SK-N-SH (cell line): ENCODE results near the gene CDH2. TPM values are rescaled to one million over a fixed set of nuclear protein-coding genes. Genes with fewer than 3 reads are reported as not detected.
A peak's percentile ranks its signal among the peaks of the same experiment; 100 is the strongest.

Experiments used
- CTCF ChIA-PET: fragments of 300-600, 350-600 bp; formaldehyde crosslinking; extraction: SDS; loops from one replicate; lab custom pipeline; 2021; lab: Yijun Ruan, JAX
- POLR2A ChIA-PET: fragments of 350-600 bp; sonication (Branson Sonifier 250); formaldehyde crosslinking; extraction: SDS; loops from one replicate; lab custom pipeline; 2020; ENCODE audit warnings: antibody characterized with exemption, inconsistent platforms; lab: Yijun Ruan, JAX
- DNase-seq: peaks from one replicate; pipeline ENCODE4 v3.0.0; 2012
- H2AFZ ChIP-seq: fragments of 200-600 bp; sonication (generic); 2 replicates; pipeline ENCODE4 v1.8.1; 2016; ENCODE audit warnings: antibody characterized with exemption, mild to moderate bottlenecking, low read depth
- H3F3A ChIP-seq: fragments of 200-600 bp; sonication (generic); replicated peaks from 2 replicates; pipeline ENCODE3; 2016; ENCODE audit warnings: antibody characterized with exemption, mild to moderate bottlenecking; ENCODE audit not compliant: insufficient read depth
- H3K27ac ChIP-seq, 2 experiments: fragments of 200-500 bp in 1 of 2; fragments of 200-600 bp in 1 of 2; sonication (Bioruptor generic) in 1 of 2; sonication (generic), shearing (Covaris generic) in 1 of 2; 2 replicates each; pipeline versions ENCODE4 v1.5.1 to v1.6.1; 2014 to 2016; ENCODE audit warnings: low read depth in 2 of 2, inconsistent platforms in 1 of 2, low read length in 1 of 2, mild to moderate bottlenecking in 1 of 2, mixed read lengths in 1 of 2
- H3K27me3 ChIP-seq: fragments of 200-600 bp; sonication (generic), shearing (Covaris generic); 2 replicates; pipeline ENCODE4 v1.6.1; 2016; ENCODE audit warnings: mixed run types; ENCODE audit not compliant: insufficient read depth
- H3K36me3 ChIP-seq, 2 experiments: fragments of 200-500 bp in 1 of 2; fragments of 200-600 bp in 1 of 2; sonication (Bioruptor generic) in 1 of 2; sonication (generic) in 1 of 2; replicated peaks in 1 of 2; 2 replicates each; pipeline versions ENCODE3 to v1.5.1; 2014 to 2016; ENCODE audit warnings: low read length in 1 of 2, mild to moderate bottlenecking in 1 of 2; ENCODE audit not compliant: insufficient read depth in 2 of 2, control insufficient read depth in 1 of 2
- H3K4me1 ChIP-seq, 2 experiments: fragments of 200-500 bp in 1 of 2; fragments of 200-600 bp in 1 of 2; sonication (Bioruptor generic) in 1 of 2; sonication (generic), shearing (Covaris generic) in 1 of 2; 2 replicates each; pipeline versions ENCODE4 v1.5.1 to v1.6.1; 2014 to 2016; ENCODE audit warnings: low read depth in 1 of 2, low read length in 1 of 2, mixed run types in 1 of 2; ENCODE audit not compliant: insufficient read depth in 2 of 2, control insufficient read depth in 1 of 2
- H3K4me2 ChIP-seq: fragments of 200-600 bp; sonication (generic), shearing (Covaris generic); 2 replicates; pipeline ENCODE4 v1.6.1; 2017; ENCODE audit warnings: mixed run types
- H3K4me3 ChIP-seq, 2 experiments: fragments of 200-500 bp in 1 of 2; fragments of 200-600 bp in 1 of 2; sonication (Bioruptor generic) in 1 of 2; sonication (generic), shearing (Covaris generic) in 1 of 2; 2 replicates each; pipeline versions ENCODE4 v1.5.1 to v1.8.1; 2014 to 2016; ENCODE audit warnings: low read depth in 2 of 2, inconsistent platforms in 1 of 2, low read length in 1 of 2, mild to moderate bottlenecking in 1 of 2, mixed read lengths in 1 of 2, moderate library complexity in 1 of 2
- H3K79me2 ChIP-seq: fragments of 200-600 bp; sonication (generic); 2 replicates; pipeline ENCODE4 v1.8.1; 2017; ENCODE audit warnings: mild to moderate bottlenecking; ENCODE audit not compliant: insufficient read depth
- H3K9ac ChIP-seq: fragments of 200-600 bp; sonication (generic); 2 replicates; pipeline ENCODE4 v1.6.1; 2017; ENCODE audit warnings: mixed run types
- H3K9me2 ChIP-seq: fragments of 200-600 bp; sonication (generic); 2 replicates; pipeline ENCODE4 v1.6.1; 2017; ENCODE audit warnings: mixed run types
- H3K9me3 ChIP-seq: fragments of 200-600 bp; sonication (generic); 2 replicates; pipeline ENCODE4 v1.6.1; 2017; ENCODE audit warnings: mixed run types, mild to moderate bottlenecking, moderate library complexity
- H4K20me1 ChIP-seq: fragments of 200-600 bp; sonication (generic); 2 replicates; pipeline ENCODE4 v1.6.1; 2017; ENCODE audit warnings: mild to moderate bottlenecking, mixed run types; ENCODE audit not compliant: insufficient read depth
- ELF1 ChIP-seq: IDR thresholded peaks from 2 replicates; pipeline ENCODE4 v1.4.0; 2012
- EP300 ChIP-seq, 2 experiments: IDR thresholded peaks; 2 replicates each; pipeline versions ENCODE4 v1.4.0 to v1.6.1; 2012; ENCODE audit warnings: borderline replicate concordance in 1 of 2, low read depth in 1 of 2, low read length in 1 of 2
- FOSL2 ChIP-seq: IDR thresholded peaks from 2 replicates; pipeline ENCODE4 v1.4.0; 2012; ENCODE audit warnings: low read depth, mild to moderate bottlenecking, moderate library complexity, borderline replicate concordance
- JUND ChIP-seq: IDR thresholded peaks from 2 replicates; pipeline ENCODE4 v1.4.0; 2012
- MEF2A ChIP-seq: IDR thresholded peaks from 2 replicates; pipeline ENCODE4 v1.4.0; 2012; ENCODE audit warnings: low read depth, borderline replicate concordance
- RAD21 ChIP-seq: IDR thresholded peaks from 2 replicates; pipeline ENCODE4 v1.6.1; 2012; ENCODE audit warnings: mild to moderate bottlenecking, low read length
- RCOR1 ChIP-seq: fragments of 150-350 bp; IDR thresholded peaks from 2 replicates; pipeline ENCODE4 v1.6.1; 2017; ENCODE audit warnings: antibody characterized with exemption, low read length
- RFX5 ChIP-seq: IDR thresholded peaks from 2 replicates; pipeline ENCODE4 v1.6.1; 2012; ENCODE audit warnings: mild to moderate bottlenecking, improper control_type of control experiment, low read length
- RXRA ChIP-seq: IDR thresholded peaks from 2 replicates; pipeline ENCODE4 v1.4.0; 2012; ENCODE audit warnings: low read depth, mild to moderate bottlenecking, borderline replicate concordance
- TAF1 ChIP-seq: IDR thresholded peaks from 2 replicates; pipeline ENCODE4 v1.6.1; 2012; ENCODE audit warnings: low read depth, mild to moderate bottlenecking, low read length, moderate library complexity, borderline replicate concordance
- TCF12 ChIP-seq: IDR thresholded peaks from 2 replicates; pipeline ENCODE4 v1.4.0; 2012
- YY1 ChIP-seq: IDR thresholded peaks from 2 replicates; pipeline ENCODE4 v1.4.0; 2012; ENCODE audit warnings: low read depth, mild to moderate bottlenecking
- WGBS: methylation state at CpG from one replicate; pipeline ENCODE4 v1.1.6; 2017; ENCODE audit warnings: low lambda C conversion rate; 5-methylcytosine and 5-hydroxymethylcytosine counted together
- polyA plus RNA-seq, 3 experiments: library from polyadenylated mRNA; depleted of rRNA; stranded (reverse); fragments of >200 nt; gene quantifications; 2 replicates each; pipeline ENCODE4 v1.2.3, GENCODE V29; 2012
- TF ChIP-seq, protein P1 (sequence below): IDR thresholded peaks from 2 replicates; pipeline ENCODE4; 2012
- TF ChIP-seq, protein P2 (sequence below): IDR thresholded peaks from 2 replicates; pipeline ENCODE4 v1.4.0; 2012; ENCODE audit warnings: low read depth, borderline replicate concordance
- TF ChIP-seq, protein P3 (sequence below): IDR thresholded peaks from 2 replicates; pipeline ENCODE4 v1.4.0; 2012; ENCODE audit warnings: low read depth
- TF ChIP-seq, protein P4 (sequence below): fragments of 150-350 bp; IDR thresholded peaks from 2 replicates; pipeline ENCODE4 v1.6.1; 2017; ENCODE audit warnings: antibody characterized with exemption, low read length, low read depth, borderline replicate concordance

The CDH2 gene
- polyA plus RNA-seq, 1 of the 3 experiments (the other 2 are of a cell fraction): 146 TPM

DNA sequence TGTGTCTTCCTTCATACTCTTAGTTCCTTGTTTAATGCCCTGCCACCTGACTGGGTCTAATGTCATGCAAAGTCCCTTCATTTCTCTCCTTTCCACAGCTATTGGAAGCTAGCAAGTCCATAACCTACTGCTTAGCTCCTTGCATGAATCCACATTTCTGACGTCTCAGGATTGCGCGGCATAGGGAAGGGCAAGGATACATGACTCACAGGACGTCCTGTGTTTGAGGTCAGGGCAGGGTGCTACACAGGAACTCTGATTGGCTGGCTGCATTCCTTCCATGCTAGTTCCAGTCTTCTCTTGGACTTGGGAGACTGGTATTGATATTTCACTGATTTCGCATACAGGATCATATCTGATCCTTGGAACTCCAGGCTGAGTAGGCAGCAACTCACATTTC is 137.9 kb downstream of the CDH2 start:
- ChIA-PET CTCF (no interaction called here), POLR2A (no interaction called here)
- Histone ChIP-seq H3K4me3 (no peak overlapping the region), H4K20me1 (peaks cover 71% of the 10 kb centered on the region), H3K36me3 (peaks cover 0 to 14% of the 10 kb centered on the region in 2 experiments), H3K4me2 (no peak overlapping the region), H3K27ac (peak overlapping the region in 1 of 2 experiments; percentile 69; a peak in 1 of 4 replicates), H3F3A (peaks cover 14% of the 10 kb centered on the region), H3K9me2 (no peaks in the 10 kb centered on the region), H3K9me3 (no peaks in the 10 kb centered on the region), H3K27me3 (no peaks in the 10 kb centered on the region), H3K79me2 (peaks cover 98% of the 10 kb centered on the region), H3K9ac (no peak overlapping the region), H2AFZ (no peak overlapping the region), H3K4me1 (peaks cover 11% of the 10 kb centered on the region in 2 experiments; a peak in 3 of 4 replicates)
- TF ChIP-seq RFX5: no peak
- TF ChIP-seq EP300 (IDR thresholded peaks at IDR 0.05; ENCODE audit: borderline replicate concordance in 1 of 2, low read depth in 1 of 2, low read length in 1 of 2): no peak
- TF ChIP-seq, protein P1, sequence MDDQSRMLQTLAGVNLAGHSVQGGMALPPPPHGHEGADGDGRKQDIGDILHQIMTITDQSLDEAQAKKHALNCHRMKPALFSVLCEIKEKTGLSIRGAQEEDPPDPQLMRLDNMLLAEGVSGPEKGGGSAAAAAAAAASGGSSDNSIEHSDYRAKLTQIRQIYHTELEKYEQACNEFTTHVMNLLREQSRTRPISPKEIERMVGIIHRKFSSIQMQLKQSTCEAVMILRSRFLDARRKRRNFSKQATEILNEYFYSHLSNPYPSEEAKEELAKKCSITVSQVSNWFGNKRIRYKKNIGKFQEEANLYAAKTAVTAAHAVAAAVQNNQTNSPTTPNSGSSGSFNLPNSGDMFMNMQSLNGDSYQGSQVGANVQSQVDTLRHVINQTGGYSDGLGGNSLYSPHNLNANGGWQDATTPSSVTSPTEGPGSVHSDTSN: no peak
- no peak for TF ChIP-seq RCOR1
- TF ChIP-seq RXRA: no peak
- TF ChIP-seq, protein P2, sequence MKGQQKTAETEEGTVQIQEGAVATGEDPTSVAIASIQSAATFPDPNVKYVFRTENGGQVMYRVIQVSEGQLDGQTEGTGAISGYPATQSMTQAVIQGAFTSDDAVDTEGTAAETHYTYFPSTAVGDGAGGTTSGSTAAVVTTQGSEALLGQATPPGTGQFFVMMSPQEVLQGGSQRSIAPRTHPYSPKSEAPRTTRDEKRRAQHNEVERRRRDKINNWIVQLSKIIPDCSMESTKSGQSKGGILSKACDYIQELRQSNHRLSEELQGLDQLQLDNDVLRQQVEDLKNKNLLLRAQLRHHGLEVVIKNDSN: no peak
- TF ChIP-seq RAD21: no peak
- TF ChIP-seq YY1: no peak
- TF ChIP-seq JUND: no peak
- TF ChIP-seq, protein P3, sequence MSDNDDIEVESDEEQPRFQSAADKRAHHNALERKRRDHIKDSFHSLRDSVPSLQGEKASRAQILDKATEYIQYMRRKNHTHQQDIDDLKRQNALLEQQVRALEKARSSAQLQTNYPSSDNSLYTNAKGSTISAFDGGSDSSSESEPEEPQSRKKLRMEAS: no peak
- TF ChIP-seq FOSL2: no peak
- no peak for TF ChIP-seq ELF1
- TF ChIP-seq, protein P4, sequence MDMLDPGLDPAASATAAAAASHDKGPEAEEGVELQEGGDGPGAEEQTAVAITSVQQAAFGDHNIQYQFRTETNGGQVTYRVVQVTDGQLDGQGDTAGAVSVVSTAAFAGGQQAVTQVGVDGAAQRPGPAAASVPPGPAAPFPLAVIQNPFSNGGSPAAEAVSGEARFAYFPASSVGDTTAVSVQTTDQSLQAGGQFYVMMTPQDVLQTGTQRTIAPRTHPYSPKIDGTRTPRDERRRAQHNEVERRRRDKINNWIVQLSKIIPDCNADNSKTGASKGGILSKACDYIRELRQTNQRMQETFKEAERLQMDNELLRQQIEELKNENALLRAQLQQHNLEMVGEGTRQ: no peak
- TF ChIP-seq TAF1: no peak
- TF ChIP-seq MEF2A: no peak
- TF ChIP-seq TCF12: no peak
- DNase-seq: no peak
- WGBS: 70% methylated on average over 5 of the region's 5 CpGs

DNA sequence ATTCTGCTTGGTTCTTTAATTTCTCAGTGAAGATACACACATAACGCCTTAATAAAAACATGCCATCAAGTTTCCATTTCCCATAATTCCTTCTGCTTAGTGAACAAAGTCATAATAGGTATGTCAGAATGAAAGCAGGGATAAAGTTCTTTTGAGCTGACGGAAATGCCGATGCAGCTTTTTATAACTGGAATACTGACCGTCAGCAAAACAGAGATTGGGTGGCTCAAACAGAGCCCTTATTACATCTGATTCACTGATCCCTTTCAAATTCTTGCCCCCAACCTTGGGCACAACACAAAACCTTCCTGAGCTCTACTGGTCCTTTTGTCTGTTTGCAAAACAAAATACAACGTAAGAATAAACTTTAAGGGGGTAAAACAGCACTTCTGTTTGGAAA is 140.4 kb downstream of the CDH2 start:
- peaks cover 5 to 10% of the 10 kb centered on the region in 2 experiments; a peak in 3 of 4 replicates for H3K4me1 ChIP-seq
- no peaks in the 10 kb centered on the region for H3K9me2 ChIP-seq
- H2AFZ ChIP-seq: no peak overlapping the region
- H4K20me1 ChIP-seq: peaks cover 80% of the 10 kb centered on the region
- H3K4me2 ChIP-seq: no peak overlapping the region
- ChIA-PET POLR2A (no interaction called here), CTCF (interaction anchor here (1.5 to 1.6 kb wide), 2 partner anchors 11 kb away, joined by 3 to 6 read pairs; no protein-coding TSS in a partner anchor)
- no peak overlapping the region for H3K4me3 ChIP-seq
- H3K27ac ChIP-seq: no peak overlapping the region
- no peak for DNase-seq
- no peak overlapping the region for H3K9ac ChIP-seq
- 87% methylated on average over 5 of the region's 5 CpGs for WGBS
- H3K36me3 ChIP-seq: peaks cover 0 to 19% of the 10 kb centered on the region in 2 experiments
- no peak for TF ChIP-seq YY1
- no peaks in the 10 kb centered on the region for H3K9me3 ChIP-seq
- peaks cover 100% of the 10 kb centered on the region for H3K79me2 ChIP-seq
- no peaks in the 10 kb centered on the region for H3K27me3 ChIP-seq
- H3F3A ChIP-seq: peaks cover 17% of the 10 kb centered on the region
